ENCODE data around the gene HTRA3. TPM values are rescaled to one million over a fixed set of nuclear protein-coding genes. Genes with fewer than 3 reads are reported as not detected.
"Not testable (repeated sequence)": the region's sequence is repeated elsewhere in the genome, so short reads cannot be mapped to it uniquely, and the experiment has no call there.

The HTRA3 gene
- total and polyA plus RNA-seq, 7 experiments from 2014 or later = not detected

- Mint-ChIP-seq H3K27ac (no peak overlapping the region), H3K4me3 (no peak overlapping the region), H3K4me1 (no peaks in the 10 kb centered on the region), H3K27me3 (peaks cover 0 to 6% (median 0%) of the 10 kb centered on the region in 5 donors), H3K36me3 (no peaks in the 10 kb centered on the region), H3K9me3 (peaks cover 6 to 35% (median 18%) of the 10 kb centered on the region in 11 donors)
- ATAC-seq (no peak), DNase-seq (no peak)
- Histone ChIP-seq H3K36me3 (ENCODE audit: control insufficient read depth in 2 of 3, insufficient read depth in 3 of 3, low read length in 3 of 3) (no peaks in the 10 kb centered on the region), H3K27me3 (ENCODE audit: control insufficient read depth in 2 of 2, insufficient read depth in 2 of 2, low read length in 2 of 2) (no peaks in the 10 kb centered on the region), H3K27ac (ENCODE audit: low read depth, low read length) (no peak overlapping the region), H3K4me1 (ENCODE audit: control insufficient read depth in 2 of 2, insufficient read depth in 2 of 2, low read length in 2 of 2) (no peaks in the 10 kb centered on the region), H3K4me3 (ENCODE audit: low read length) (no peak overlapping the region), H3K9me3 (ENCODE audit: control insufficient read depth in 2 of 3, low read length in 3 of 3) (peaks cover 0 to 18% (median 0%) of the 10 kb centered on the region in 3 experiments)
- intact Hi-C loops (cut with micrococcal nuclease) = no loop called here
- CTCF ChIA-PET = no interaction called here
- POLR2A ChIA-PET = no interaction called here
Measured at GRCh38 chr4:8334786-8335460, 65.4 kb downstream of the HTRA3 start.

- Mint-ChIP-seq H3K27ac (no peak overlapping the region), H3K4me3 (no peak overlapping the region), H3K27me3 (peaks cover 0 to 6% (median 5%) of the 10 kb centered on the region in 5 donors), H3K36me3 (no peaks in the 10 kb centered on the region), H3K9me3 (peaks cover 6 to 35% (median 18%) of the 10 kb centered on the region in 11 donors), H3K4me1 (no peaks in the 10 kb centered on the region)
- POLR2A ChIA-PET = no interaction called here
- H3K4me1 ChIP-seq (ENCODE audit: control insufficient read depth in 2 of 2, insufficient read depth in 2 of 2, low read length in 2 of 2) = no peaks in the 10 kb centered on the region
- DNase-seq = no peak
- intact Hi-C loops (cut with micrococcal nuclease) = no loop called here
- H3K27ac ChIP-seq (ENCODE audit: low read depth, low read length) = no peak overlapping the region
- no peaks in the 10 kb centered on the region for H3K36me3 ChIP-seq (ENCODE audit: control insufficient read depth in 2 of 3, insufficient read depth in 3 of 3, low read length in 3 of 3)
- CTCF ChIA-PET = no interaction called here
- H3K4me3 ChIP-seq (ENCODE audit: low read length) = no peak overlapping the region
- no peak for ATAC-seq
- H3K27me3 ChIP-seq (ENCODE audit: control insufficient read depth in 2 of 2, insufficient read depth in 2 of 2, low read length in 2 of 2) = no peaks in the 10 kb centered on the region
- peaks cover 0 to 18% (median 0%) of the 10 kb centered on the region in 3 experiments for H3K9me3 ChIP-seq (ENCODE audit: control insufficient read depth in 2 of 3, low read length in 3 of 3)
Measured at GRCh38 chr4:8335848-8336247, 66.3 kb downstream of the HTRA3 start.

DNA sequence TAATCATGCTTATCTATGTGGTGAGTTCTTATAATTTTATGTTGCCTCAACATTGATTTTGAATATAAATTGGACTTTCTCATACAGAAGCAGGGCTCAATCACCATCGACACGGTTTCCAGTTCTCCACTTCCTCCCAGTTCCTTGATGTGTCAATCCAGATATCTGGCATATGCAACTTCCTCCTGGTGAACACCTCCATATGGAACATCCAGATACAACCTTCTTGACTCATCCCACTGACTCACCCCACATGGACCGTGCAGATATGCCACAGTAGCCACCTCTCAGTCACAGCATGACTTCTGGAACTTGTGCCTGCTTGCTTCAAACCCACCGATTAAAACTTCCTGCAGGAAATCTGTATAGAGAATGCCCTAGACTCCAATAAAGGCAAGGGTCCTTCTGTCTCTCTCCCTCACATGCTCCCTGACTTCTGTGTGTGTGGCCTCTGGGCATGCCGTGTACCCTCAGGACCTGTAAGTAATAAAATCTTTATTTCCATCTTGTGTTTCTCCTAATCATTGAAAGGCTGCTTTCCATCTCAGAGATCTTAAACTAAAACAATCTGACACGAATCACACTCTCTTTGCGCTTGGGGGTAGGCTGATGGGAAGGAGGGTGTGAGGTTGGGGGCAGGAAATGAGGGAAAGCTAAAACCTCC, 67.0 kb downstream of the HTRA3 start:
- no peak overlapping the region for H3K27ac ChIP-seq (ENCODE audit: low read depth, low read length)
- no peaks in the 10 kb centered on the region for H3K4me1 Mint-ChIP-seq
- no peaks in the 10 kb centered on the region for H3K27me3 ChIP-seq (ENCODE audit: control insufficient read depth in 2 of 2, insufficient read depth in 2 of 2, low read length in 2 of 2)
- intact Hi-C loops (cut with micrococcal nuclease) = no loop called here
- H3K4me1 ChIP-seq (ENCODE audit: control insufficient read depth in 2 of 2, insufficient read depth in 2 of 2, low read length in 2 of 2) = no peaks in the 10 kb centered on the region
- ATAC-seq (no peak), DNase-seq (no peak)
- H3K4me3 Mint-ChIP-seq = no peak overlapping the region
- no peaks in the 10 kb centered on the region for H3K36me3 ChIP-seq (ENCODE audit: control insufficient read depth in 2 of 3, insufficient read depth in 3 of 3, low read length in 3 of 3)
- H3K9me3 ChIP-seq (ENCODE audit: control insufficient read depth in 2 of 3, low read length in 3 of 3) = peaks cover 0 to 18% (median 0%) of the 10 kb centered on the region in 3 experiments
- no peaks in the 10 kb centered on the region for H3K36me3 Mint-ChIP-seq
- CTCF ChIA-PET = no interaction called here
- peaks cover 6 to 35% (median 18%) of the 10 kb centered on the region in 11 donors for H3K9me3 Mint-ChIP-seq
- peaks cover 0 to 8% (median 5%) of the 10 kb centered on the region in 5 donors for H3K27me3 Mint-ChIP-seq
- POLR2A ChIA-PET = no interaction called here
- no peak overlapping the region for H3K4me3 ChIP-seq (ENCODE audit: low read length)
- H3K27ac Mint-ChIP-seq = no peak overlapping the region

DNA sequence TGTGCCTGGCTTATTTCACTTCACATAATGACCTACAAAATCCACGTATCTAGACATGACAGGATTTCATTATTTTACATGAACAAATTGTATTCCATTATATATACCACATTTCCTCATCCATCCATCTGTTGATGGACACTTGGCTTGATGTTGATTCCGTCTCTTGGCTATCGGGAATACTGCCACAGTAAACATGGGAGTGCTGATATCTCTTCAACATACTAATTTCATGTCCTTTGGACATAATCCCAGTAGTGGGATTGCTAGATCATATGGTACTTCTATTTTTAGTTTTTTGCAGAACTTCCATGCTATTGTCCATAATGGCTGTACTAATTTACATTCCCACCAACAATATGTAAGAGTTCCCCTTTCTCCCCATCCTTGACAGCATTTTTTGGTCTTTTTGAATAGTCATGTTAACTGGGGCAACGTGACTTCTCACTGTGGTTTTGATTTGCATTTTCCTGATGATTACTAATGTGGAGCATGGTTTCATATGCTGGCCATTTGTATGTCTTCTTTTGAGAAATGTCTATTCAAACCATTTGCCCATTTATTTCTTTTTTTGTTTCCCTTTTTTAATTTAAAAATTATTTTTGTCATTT, 68.9 kb downstream of the HTRA3 start:
- ATAC-seq (no peak), DNase-seq (no peak)
- Histone ChIP-seq H3K27me3 (ENCODE audit: control insufficient read depth in 2 of 2, insufficient read depth in 2 of 2, low read length in 2 of 2) (no peaks in the 10 kb centered on the region), H3K4me1 (ENCODE audit: control insufficient read depth in 2 of 2, insufficient read depth in 2 of 2, low read length in 2 of 2) (no peaks in the 10 kb centered on the region), H3K9me3 (ENCODE audit: control insufficient read depth in 2 of 3, low read length in 3 of 3) (peaks cover 0 to 9% (median 0%) of the 10 kb centered on the region in 3 experiments), H3K4me3 (ENCODE audit: low read length) (no peak overlapping the region), H3K36me3 (ENCODE audit: control insufficient read depth in 2 of 3, insufficient read depth in 3 of 3, low read length in 3 of 3) (no peaks in the 10 kb centered on the region), H3K27ac (ENCODE audit: low read depth, low read length) (no peak overlapping the region)
- peaks cover 0 to 13% (median 9%) of the 10 kb centered on the region in 5 donors for H3K27me3 Mint-ChIP-seq
- H3K4me3 Mint-ChIP-seq = no peak overlapping the region
- CTCF ChIA-PET = no interaction called here
- H3K4me1 Mint-ChIP-seq = no peaks in the 10 kb centered on the region
- intact Hi-C loops (cut with micrococcal nuclease) = no loop called here
- H3K9me3 Mint-ChIP-seq = peaks cover 3 to 29% (median 16%) of the 10 kb centered on the region in 11 donors
- H3K27ac Mint-ChIP-seq = no peak overlapping the region
- peaks cover 0 to 3% (median 0%) of the 10 kb centered on the region in 5 donors for H3K36me3 Mint-ChIP-seq
- POLR2A ChIA-PET = no interaction called here

DNA sequence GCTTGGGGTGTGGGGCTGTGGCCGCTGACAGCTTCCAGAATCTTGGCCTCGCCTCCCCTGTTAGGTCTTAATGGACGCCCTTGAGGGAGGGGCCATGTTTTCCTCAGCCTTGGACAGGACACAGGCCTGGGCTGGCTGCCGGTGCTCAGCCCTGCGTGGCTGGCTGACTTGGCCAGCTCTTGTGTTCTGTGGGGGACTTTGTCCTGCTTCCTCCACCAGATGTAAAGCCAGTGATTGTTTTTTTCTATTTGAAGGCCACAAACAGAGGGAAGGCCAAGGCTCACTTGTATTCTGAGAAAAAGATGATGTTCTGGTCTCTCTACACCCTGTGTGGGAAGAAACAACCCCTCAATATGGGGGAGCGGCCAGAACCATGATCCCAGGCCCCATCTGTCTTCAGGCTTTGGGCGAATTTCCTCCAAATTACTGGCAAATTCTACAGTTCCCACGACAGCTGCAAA, 71.3 kb downstream of the HTRA3 start:
- Mint-ChIP-seq H3K9me3 (peaks cover 0 to 20% (median 11%) of the 10 kb centered on the region in 11 donors), H3K27me3 (peaks cover 0 to 23% (median 9%) of the 10 kb centered on the region in 5 donors), H3K36me3 (peaks cover 0 to 3% (median 0%) of the 10 kb centered on the region in 5 donors), H3K4me3 (no peak overlapping the region), H3K4me1 (no peaks in the 10 kb centered on the region), H3K27ac (no peak overlapping the region)
- Histone ChIP-seq H3K4me1 (ENCODE audit: control insufficient read depth in 2 of 2, insufficient read depth in 2 of 2, low read length in 2 of 2) (no peaks in the 10 kb centered on the region), H3K4me3 (ENCODE audit: low read length) (no peak overlapping the region), H3K9me3 (ENCODE audit: control insufficient read depth in 2 of 3, low read length in 3 of 3) (peaks cover 0 to 9% (median 0%) of the 10 kb centered on the region in 3 experiments), H3K27me3 (ENCODE audit: control insufficient read depth in 2 of 2, insufficient read depth in 2 of 2, low read length in 2 of 2) (no peaks in the 10 kb centered on the region), H3K27ac (ENCODE audit: low read depth, low read length) (no peak overlapping the region), H3K36me3 (ENCODE audit: control insufficient read depth in 2 of 3, insufficient read depth in 3 of 3, low read length in 3 of 3) (no peaks in the 10 kb centered on the region)
- CTCF ChIA-PET = no interaction called here
- intact Hi-C loops (cut with micrococcal nuclease) = no loop called here
- ATAC-seq = no peak
- POLR2A ChIA-PET = no interaction called here
- DNase-seq = no peak

DNA sequence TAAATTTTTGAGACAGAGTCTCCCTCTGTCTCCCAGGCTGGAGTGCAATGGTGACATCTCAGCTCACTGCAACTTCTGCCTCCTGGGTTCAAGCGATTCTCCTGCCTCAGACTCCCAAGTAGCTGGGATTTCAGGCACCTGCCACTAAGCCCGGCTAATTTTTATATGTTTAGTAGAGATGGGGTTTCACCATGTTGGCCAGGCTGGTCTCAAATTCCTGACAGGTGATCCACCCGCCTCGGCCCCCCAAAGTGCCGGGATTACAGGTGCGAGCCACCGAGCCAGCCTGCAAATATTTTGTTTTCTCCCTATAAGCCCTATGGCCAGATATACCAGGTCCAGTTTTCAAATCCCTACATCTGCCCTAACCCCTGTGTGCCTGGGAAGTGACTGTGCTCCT, 71.7 kb downstream of the HTRA3 start:
- intact Hi-C loops (cut with micrococcal nuclease); H3K27ac Mint-ChIP-seq; H3K27ac ChIP-seq (ENCODE audit: low read depth, low read length); DNase-seq; H3K4me1 Mint-ChIP-seq; H3K36me3 ChIP-seq (ENCODE audit: control insufficient read depth in 2 of 3, insufficient read depth in 3 of 3, low read length in 3 of 3); H3K4me3 ChIP-seq (ENCODE audit: low read length); ATAC-seq; H3K27me3 ChIP-seq (ENCODE audit: control insufficient read depth in 2 of 2, insufficient read depth in 2 of 2, low read length in 2 of 2); H3K36me3 Mint-ChIP-seq; CTCF ChIA-PET; H3K4me3 Mint-ChIP-seq; H3K9me3 ChIP-seq (ENCODE audit: control insufficient read depth in 2 of 3, low read length in 3 of 3); H3K4me1 ChIP-seq (ENCODE audit: control insufficient read depth in 2 of 2, insufficient read depth in 2 of 2, low read length in 2 of 2); POLR2A ChIA-PET: not testable (repeated sequence)
- Mint-ChIP-seq H3K9me3 (peaks cover 0 to 15% (median 7%) of the 10 kb centered on the region in 11 donors), H3K27me3 (peaks cover 0 to 23% (median 9%) of the 10 kb centered on the region in 5 donors)
